Adipose tissue (tissue), 3 donors: Measurements from ENCODE around the gene RPS8. TPM values are rescaled to one million over a fixed set of nuclear protein-coding genes. Genes with fewer than 3 reads are reported as not detected.
"Not testable (repeated sequence)": the region's sequence is repeated elsewhere in the genome, so short reads cannot be mapped to it uniquely, and the experiment has no call there.

ENCODE experiments used
- H3K27ac ChIP-seq: one replicate; pipeline ENCODE4 v1.5.1; 2013; ENCODE audit warnings: low read depth, low read length
- WGBS, 3 donors: extraction: QIAGEN DNeasy Blood & Tissue Kit; methylation state at CpG; one replicate each; pipeline ENCODE4 v1.1.7; 2013; 5-methylcytosine and 5-hydroxymethylcytosine counted together
- polyA plus RNA-seq, 3 donors: library from polyadenylated mRNA; stranded (reverse); fragments of 200-250 nt; gene quantifications; one replicate each; pipeline ENCODE4 v1.2.3, GENCODE V29; 2013
- donor health status: healthy with polysubstance abuse.
- donor health status: Bipolar disorder and iron deficiency.
- donor health status: healthy.

Gene RPS8
- polyA plus RNA-seq, result 1,000 to 10,000 TPM; 1,595 to 3,591 (median 2,179) TPM

DNA sequence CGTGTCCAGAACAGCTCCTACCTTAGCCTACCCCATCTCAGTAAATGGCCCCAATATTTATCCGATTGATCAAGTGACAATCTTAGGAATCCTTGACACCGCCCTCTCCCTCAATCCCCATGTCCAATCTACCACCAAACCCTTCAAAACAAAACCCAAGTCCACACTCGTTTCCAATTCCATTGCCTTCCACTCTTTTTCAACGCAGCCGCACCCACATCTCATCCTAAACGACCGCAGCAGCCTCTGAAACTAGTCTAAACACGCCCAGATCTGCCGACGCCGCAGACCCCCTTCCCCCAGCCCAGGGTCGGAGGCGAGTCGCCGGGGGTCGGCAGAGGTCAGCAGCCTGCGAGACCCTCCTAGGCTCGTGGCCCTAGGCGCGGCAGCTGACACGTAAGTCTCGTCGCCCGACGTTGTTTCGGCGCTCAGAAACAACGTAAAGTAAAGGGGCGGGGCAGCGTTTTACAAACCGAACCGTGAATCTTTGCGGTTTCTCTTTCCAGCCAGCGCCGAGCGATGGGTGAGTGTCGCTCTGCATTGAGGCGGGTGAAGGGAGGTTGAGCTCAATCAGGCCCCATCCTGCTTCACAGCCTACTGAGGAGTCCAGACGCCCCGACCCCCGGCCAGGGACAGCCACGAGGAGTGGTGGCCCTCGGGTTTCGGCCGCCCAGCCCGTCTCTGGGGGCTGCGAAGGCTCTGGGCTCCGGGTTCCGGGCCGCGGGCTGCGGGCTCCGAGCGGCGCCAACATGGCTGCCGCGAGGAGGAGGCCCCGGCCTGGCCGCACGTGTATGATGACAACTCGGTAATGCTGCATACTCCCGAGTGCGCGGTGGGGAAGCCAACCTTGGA, at the start of gene RPS8:
RPS8 (plus strand) TSS at position 463 of the 852 bp plus-strand sequence; CDS start at position 520, 57 bp downstream.
- H3K27ac ChIP-seq, result peak within 1 kb of the TSS; percentile 76
- 0% methylated on average over 65 of the region's 65 CpGs for WGBS, 3 donors

DNA sequence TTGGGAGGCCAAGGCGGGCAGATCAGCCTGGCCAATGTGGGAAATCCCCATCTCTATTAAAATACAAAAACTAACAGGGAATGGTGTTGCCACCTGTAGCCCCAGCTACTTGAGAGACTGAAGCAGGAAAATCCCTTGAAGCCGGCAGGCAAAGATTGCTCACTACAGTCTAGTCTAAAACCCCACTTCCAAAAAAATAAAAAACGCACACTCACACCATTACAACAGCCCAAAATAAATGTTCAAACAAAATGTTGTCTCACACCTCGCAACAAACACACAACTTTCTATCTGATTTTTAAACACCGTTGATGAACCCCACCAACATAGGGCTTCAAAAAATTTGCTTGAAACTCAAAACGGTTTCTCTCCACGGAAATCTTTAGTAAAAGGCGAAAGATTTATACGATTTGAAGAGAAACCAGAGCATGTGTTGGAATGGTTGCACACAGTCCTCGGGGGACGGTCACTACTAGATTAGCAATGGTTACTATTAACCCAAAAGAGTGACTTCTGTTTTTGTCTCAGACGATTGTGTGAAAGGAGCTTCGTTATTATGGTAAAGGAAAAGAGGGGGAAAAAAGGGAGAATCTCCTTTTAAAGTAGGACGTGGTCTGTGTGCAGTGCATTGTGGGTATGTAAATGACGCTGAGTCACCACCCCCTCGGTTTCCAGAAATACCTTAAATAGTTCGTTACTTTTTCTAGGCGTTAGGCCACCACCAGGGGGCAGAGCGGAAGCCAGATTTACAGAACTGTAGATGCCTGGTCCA, 44.4 kb upstream of the RPS8 start, which contains the start of gene RNU5D-1:
RNU5D-1 (minus strand) TSS at position 430 of the 772 bp plus-strand sequence.
- 1% methylated on average over 19 of the region's 19 CpGs for WGBS, 3 donors
- peak within 1 kb of the TSS; percentile 42 for H3K27ac ChIP-seq

DNA sequence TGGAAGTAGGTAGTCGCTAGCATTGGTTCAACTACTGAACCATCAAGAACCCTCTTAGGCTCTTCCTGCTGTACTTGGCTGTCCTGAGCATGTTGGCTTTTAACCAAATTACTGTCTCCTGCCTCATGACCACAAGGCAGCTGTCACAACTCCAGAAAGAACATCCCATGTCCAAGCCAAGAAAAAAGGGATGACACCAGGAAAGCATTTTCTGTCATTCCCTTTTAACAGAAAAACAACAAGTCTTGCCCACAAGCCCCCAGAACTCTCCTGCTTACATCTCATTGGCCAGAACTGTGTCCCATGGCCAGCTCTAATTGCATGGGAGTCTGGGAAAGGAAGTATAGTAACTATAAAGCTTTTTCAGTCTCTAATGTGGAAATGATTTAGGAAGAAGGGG, 42.0 kb upstream of the RPS8 start:
- 44 to 86% (median 47%) methylated on average over 1 of the region's 1 CpG for WGBS, 3 donors
- H3K27ac ChIP-seq, result no peak overlapping the region

DNA sequence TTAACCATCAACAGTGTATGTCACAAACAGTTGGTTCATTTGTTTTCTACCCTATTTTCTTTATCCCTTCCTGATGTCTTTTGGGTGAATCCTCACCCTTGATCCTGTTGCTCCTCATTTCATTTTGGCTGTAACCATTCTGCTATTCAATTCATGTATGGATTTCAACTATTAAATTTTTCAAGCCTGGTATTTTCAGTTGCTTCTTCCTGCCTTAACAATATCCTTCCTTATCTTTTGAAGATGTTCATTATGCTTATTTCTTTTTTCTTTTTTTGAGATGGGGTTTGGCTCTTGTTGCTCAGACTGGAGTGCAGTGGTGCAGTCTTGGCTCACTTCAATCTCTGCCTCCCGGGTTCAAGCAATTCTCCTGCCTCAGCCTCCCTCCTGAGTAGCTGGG, 41.6 kb upstream of the RPS8 start:
- H3K27ac ChIP-seq, result no peak overlapping the region
- WGBS, 3 donors, result 68 to 86% (median 72%) methylated on average over 1 of the region's 1 CpG

DNA sequence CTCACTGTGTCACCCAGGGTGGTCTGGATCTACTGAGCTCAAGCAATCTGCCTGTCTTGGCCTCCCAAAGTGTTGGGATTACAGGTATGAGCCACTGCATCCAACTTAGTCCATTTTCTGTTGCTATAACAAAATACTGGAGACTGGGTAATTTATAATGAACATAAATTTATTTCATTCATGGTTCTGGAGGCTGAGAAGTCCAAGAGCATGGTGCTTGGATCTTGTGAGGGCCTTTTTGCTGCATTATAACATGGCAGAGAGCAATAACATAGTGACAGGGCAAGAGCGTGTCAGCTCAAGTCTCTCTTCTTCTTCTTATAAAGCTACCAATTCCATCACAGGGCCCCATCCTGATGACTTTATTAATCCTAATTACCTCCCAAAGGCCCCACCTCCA, 39.3 kb upstream of the RPS8 start:
- H3K27ac ChIP-seq, result no peak overlapping the region
- WGBS, 3 donors, result 93 to 100% (median 100%) methylated on average over 1 of the region's 1 CpG

DNA sequence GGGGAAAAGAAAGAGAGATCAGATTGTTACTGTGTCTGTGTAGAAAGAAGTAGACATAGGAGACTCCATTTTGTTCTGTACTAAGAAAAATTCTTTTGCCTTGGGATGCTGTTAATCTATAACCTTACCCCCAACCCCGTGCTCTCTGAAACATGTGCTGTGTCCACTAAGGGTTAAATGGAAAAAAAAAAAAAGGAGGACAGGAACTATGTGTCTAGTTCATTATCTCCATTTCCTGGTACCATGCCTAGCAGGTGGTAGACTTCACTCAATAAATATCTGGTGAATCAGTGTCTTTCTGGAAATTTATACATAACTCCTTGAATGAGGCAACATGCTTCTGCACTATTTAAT, 36.4 kb upstream of the RPS8 start:
- WGBS, 3 donors, result 15 to 83% (median 74%) methylated on average over 1 of the region's 1 CpG
- H3K27ac ChIP-seq, result not testable (repeated sequence)

DNA sequence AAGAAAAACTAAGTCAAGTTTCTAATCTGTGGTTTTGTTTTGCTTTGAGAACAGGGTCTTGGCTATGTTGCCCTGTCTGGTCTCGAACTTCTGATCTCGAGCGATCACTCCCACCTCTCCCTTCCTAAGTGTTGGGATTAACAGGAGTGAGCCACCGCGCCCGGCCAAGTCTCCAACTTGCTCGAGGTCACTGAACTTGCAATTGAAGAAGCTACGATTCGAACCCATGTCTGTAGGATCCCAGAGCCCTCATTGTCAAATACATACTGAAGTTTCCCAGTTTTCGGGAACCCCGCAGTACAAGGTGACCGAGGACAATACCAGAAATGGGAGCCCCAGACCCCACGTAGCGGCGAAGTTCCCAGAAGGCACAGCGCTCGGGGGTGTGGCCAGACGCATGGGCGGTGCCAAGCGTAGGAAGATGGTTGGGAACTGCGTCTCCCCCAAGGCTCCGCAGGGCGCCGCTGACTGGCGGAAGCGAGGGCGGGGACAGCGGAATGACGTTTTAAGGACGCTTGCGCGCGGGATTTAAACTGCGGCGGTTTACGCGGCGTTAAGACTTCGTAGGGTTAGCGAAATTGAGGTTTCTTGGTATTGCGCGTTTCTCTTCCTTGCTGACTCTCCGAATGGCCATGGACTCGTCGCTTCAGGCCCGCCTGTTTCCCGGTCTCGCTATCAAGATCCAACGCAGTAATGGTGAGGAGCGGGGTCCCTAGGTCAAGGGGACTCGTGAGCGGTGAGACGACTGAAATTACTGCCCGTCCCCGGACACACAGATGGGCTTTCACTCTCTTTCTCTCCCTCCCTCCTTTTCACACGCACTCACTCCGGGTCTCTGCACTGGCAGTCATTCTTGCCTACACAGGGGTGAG, 35.8 kb upstream of the RPS8 start, which contains the start of gene KIF2C:
KIF2C (plus strand) TSS at position 531 of the 872 bp plus-strand sequence; CDS start at position 627, 96 bp downstream.
- WGBS, 3 donors, result 0% methylated on average over 57 of the region's 57 CpGs
- H3K27ac ChIP-seq, result no peak within 1 kb of the TSS

DNA sequence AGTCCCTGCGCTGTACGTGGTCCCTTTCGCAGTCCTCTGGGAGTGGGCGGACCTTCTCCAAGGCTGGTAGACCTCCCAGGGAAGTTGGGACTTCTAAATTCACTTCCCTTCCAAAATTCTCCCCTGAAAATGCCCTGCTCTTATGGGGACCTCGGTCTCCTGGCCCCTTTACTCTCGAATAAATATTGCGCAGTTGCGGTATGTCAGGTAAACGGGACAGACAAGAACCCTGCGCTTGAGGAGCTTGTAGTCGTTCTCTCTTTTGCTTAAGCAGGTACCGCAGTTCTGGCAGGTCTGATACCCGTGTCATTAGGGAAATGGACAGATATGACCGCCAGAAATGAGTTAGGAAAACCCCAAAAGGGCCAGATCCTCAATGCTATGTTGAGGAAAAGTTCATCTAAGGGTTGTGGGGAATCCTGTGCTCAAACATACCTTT, 35.1 kb upstream of the RPS8 start:
- 3 to 4% (median 3%) methylated on average over 14 of the region's 14 CpGs for WGBS, 3 donors
- H3K27ac ChIP-seq, result no peak overlapping the region

DNA sequence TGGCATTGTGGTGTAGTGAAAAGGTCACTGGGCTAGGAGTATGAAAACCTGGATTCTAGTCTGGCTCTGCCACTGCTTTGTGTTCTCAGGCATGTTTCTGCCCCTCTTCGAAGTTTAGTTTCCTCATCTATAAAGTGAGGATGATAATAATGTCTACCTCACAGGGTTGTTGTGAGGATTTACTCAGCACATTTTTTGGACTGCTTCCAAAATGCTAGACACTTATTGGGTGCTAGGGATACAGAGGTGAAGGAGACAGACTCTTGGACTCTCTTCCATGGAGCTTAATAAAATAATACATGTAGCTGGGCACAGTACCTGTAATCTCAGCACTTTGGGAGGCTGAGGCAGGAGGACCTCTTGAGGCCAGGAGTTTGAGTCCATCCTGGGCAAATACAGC, 32.1 kb upstream of the RPS8 start:
- 96 to 100% (median 96%) methylated on average over 1 of the region's 1 CpG for WGBS, 3 donors
- no peak overlapping the region for H3K27ac ChIP-seq

DNA sequence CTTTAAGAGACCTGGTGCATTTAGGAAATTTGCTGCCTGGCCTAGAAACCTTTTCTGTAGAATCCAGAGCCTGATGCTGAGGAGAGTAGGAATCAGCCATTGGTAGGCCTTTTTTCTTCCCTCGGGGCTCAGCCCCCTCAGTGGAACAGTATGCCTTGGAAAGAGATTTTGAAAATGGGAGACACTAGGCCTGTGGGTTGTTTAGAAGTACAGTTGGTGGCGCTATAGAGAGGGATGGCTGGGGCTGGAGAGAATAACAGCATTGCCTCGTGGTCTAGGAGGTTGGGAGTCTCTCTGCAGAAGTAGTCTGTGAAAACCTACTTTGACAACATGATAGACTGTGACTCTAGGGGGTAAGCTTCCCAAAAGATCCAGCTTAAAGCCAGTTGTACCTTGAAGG, 27.5 kb upstream of the RPS8 start:
- 89 to 92% (median 92%) methylated on average over 3 of the region's 3 CpGs for WGBS, 3 donors
- H3K27ac ChIP-seq, result no peak overlapping the region

DNA sequence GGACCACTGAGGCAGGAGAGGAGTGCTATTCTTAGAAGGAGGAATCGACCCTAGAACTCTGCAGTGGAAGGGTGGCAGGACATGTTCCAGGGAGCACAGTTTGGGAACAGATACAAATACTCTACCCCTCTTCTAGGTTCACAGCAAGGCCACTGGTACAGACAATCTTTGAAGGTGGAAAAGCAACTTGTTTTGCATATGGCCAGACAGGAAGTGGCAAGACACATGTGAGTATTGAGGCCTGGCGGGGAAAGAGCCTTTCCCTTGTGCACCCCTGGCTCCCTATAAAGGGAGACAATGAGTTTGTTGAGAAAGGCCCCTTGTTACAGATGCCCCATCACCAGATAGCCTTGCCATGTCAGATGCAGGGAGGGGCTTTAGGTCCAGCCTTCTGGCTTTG, 17.9 kb upstream of the RPS8 start:
- 92 to 100% (median 95%) methylated on average over 2 of the region's 2 CpGs for WGBS, 3 donors

DNA sequence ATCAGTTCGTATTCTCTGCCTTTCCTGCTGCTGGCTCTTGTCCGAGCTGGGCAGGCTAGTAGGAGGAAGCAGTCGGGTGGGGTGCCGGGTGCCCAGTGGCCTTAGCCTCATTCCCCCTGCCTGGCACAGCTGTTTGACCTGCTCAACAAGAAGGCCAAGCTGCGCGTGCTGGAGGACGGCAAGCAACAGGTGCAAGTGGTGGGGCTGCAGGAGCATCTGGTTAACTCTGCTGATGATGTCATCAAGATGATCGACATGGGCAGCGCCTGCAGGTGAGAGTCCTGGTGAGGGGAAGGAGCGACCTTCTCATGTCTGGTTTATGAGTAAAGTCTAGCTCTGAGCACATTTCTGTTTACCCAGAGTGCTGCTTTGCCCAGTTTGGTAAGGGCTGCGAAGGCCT, 16.3 kb upstream of the RPS8 start:
- 91 to 96% (median 91%) methylated on average over 11 of the region's 11 CpGs for WGBS, 3 donors

More for the DNA sequence above, 17.9 kb upstream of the RPS8 start:
- no peak overlapping the region for H3K27ac ChIP-seq

DNA sequence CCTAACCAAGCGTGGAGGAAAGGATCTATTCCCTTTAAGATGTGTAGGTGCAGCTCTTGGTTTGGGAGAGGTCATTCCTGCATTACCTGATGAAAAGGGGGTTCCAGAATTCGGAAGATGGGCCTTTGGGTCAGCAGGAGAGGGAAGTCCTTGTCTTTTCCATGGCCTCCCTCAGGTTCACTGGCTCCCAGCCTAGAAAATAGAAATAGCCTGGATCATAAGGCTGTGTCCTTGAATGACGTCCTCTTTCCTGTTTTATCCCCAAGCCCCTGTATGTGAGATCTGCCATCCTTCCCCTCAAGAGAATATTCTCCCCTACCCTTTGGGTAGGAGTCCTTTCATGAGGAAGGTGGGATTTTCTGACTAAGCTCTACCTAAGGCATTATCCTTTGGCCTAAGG, 14.5 kb upstream of the RPS8 start:
- WGBS, 3 donors, result 81 to 91% (median 86%) methylated on average over 3 of the region's 3 CpGs
- no peak overlapping the region for H3K27ac ChIP-seq

More for the DNA sequence above, 16.3 kb upstream of the RPS8 start:
- H3K27ac ChIP-seq, result no peak overlapping the region

DNA sequence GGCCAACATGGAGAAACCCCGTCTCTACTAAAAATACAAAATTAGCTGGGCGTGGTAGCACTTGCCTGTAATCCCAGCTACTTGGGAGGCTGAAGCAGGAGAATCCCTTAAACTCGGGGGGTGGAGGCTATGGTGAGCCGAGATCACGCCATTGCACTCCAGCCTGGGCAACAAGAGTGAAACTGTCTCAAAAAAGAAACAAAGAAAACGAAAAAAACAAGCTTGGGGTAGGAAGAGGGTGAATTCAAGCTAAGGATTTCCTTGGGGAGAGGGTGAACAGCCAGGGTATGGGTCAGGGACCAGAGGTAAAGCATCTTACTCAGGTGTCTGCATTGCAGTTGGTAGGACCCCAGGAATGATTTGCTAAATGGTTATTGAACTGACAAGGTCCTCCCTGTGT, 8.9 kb upstream of the RPS8 start:
- WGBS, 3 donors, result 93 to 95% (median 95%) methylated on average over 6 of the region's 6 CpGs
- H3K27ac ChIP-seq, result not testable (repeated sequence)

DNA sequence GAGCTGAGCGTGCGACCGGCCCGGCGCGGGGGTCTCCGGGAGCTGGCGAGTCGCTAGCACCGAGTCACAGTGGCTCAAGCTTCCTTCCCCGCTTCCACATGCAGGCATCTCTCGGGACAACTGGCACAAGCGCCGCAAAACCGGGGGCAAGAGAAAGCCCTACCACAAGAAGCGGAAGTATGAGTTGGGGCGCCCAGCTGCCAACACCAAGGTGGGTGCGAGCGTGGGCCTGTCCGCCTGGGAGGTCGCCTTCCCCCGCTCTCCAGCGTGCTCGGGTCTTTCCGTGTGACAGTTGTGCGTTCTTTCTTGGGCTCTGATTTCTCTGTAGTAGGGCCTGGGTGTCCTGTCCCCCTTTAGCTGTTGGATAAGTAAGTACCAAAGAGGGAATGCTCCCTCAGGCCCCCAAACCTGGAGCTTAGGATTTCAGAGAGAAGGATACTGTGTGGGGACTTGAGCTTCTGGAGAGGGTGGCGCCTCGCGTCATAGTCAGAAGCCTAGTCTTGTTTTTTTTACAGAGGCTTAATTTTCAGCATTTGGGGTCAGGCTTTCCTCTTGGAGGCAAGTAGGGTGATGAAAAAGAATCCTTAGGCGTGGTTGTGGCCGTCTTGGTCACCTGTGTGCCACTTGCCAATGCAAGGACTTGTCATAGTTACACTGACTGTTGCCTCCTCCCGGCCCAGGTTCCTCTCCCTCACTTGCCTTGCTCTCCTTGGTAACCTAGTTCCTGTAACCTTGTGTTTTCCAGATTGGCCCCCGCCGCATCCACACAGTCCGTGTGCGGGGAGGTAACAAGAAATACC, 790 bp downstream of the RPS8 start:
- peak overlapping the region; percentile 40 for H3K27ac ChIP-seq
- WGBS, 3 donors, result 4 to 8% (median 6%) methylated on average over 36 of the region's 36 CpGs

DNA sequence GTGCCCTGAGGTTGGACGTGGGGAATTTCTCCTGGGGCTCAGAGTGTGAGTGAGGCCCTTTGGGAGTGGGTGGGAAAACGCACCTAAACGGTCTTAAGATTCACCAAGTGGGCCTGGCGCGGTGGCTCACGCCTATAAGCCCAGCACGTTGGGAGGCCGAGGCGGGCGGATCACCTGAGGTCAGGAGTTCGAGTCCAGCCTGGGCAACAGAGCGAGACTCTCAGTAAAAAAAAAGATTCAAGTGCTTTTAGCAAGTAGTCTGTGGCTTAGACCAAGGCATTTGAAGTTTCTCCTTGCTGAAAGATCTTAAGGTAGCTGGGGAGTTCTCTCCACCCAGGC, 1.4 kb downstream of the RPS8 start:
- peak overlapping the region; percentile 40 for H3K27ac ChIP-seq
- WGBS, 3 donors, result 49 to 62% (median 53%) methylated on average over 12 of the region's 12 CpGs

DNA sequence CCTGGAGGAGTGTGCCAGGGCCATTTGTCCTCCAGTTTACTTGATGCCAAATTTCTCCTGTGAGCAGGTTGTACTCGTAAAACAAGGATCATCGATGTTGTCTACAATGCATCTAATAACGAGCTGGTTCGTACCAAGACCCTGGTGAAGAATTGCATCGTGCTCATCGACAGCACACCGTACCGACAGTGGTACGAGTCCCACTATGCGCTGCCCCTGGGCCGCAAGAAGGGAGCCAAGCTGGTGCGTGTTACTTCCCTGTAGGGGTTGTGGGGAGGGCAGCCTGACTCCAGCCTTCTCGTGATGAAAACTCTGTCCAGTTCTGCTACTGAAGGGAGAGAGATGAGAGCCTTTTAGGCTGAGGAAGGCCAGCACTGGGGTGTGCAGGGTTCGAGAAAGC, 2.2 kb downstream of the RPS8 start:
- 79 to 83% (median 83%) methylated on average over 14 of the region's 14 CpGs for WGBS, 3 donors
- H3K27ac ChIP-seq, result no peak overlapping the region
